GM19467 (cell line): ENCODE data around the gene CEP128.
A peak's percentile ranks its signal among the peaks of the same experiment; 100 is the strongest.

Experiments used
- ATAC-seq: cut with Tn5 transposase; IDR thresholded peaks from one replicate; pipeline ENCODE4 v1.9.1; 2021; ENCODE audit warnings: mild to moderate bottlenecking, moderate library complexity; ENCODE audit not compliant: unreplicated experiment

Gene CEP128

DNA sequence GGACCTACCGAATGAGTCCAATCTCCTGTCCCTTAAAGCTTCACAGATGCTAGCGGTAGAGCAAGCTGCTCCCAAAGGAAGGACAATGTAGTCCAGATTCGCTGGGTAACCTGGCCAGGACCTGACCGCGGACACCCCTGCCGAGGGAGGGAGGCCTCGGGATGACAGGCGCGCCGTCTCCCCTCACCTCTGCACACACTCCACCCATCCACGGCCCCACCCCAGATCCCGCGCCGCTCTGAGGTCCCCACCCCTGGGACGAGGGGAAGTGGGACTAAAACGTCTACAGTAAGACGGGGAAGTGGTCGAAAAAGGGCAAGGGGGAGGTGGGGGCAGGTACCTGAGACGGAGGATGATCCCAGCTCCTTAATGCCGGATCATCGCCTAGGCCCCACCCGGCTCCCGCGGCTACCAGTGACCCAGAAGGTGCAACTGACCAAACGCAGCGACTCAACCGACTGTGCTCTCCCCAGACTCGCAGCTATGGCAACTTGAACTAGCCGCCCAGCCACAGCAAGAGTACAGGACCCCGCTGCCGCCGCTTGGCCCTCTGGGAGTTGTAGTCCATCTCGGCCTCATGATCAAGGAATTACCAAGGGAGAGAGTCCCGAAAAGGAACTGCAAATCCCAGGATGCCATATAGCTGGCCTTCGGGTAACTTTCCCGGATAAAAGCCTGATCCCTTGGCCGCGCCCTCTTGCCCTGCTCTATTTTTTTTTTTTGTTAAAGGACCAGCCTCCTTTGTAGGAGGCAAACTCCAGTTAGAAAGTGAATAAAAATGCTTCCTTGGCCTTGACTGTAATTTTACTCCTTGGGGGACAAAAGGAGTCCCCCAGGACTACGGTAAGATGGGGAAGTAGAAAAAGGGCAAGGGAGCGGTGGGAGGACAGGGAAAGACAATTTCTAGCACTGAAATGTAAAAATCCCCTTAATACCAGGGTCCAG lies at the start of gene CEP128:
Gene CEP128, minus strand, starts transcription at position 498 of the 945 bp plus-strand sequence.
- peak; percentile 98 for ATAC-seq

GRCh38 chr14:80988735-80989429 lies 47.3 kb upstream of the CEP128 start:
- peak; percentile 61 for ATAC-seq

- ATAC-seq, result no peak
Observed at GRCh38 chr14:80988192-80988591, 46.7 kb upstream of the CEP128 start.

DNA sequence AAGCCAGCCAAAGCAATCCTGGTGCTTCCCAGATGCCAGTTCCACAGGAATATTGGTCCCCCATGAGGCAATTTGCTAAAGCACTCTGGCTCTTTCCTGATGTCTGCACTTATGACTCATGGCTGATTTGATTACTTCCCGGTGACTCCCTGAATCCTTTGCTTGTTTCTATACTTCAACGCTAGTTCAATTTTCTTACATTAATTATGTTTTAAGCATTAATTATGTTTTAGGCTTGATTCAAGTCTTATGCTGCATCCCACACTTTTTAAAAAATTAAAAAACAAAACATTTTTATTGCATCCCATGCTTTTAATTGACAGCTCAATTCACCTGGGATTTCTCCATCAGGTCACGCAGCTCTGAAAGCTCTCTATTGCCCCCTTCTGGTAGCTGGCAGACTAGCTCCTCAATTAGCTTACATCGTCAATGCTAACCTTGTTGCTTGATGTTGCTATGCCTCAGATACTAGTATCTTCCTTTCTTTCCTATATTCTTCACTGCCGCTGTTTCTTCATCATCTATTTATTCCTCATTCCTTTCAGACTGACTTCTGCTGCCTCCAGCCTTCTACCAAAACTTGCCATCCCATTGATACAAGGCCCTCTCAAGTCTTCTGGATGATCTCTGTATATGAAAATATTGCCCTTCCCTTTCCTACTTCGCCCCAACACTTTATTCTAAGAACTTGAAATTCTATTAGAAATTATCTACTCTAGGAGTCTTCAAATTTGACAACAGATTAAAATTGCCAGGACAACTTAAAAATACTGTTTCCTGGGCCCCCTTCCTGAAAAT lies 45.9 kb upstream of the CEP128 start:
- ATAC-seq, result no peak

DNA sequence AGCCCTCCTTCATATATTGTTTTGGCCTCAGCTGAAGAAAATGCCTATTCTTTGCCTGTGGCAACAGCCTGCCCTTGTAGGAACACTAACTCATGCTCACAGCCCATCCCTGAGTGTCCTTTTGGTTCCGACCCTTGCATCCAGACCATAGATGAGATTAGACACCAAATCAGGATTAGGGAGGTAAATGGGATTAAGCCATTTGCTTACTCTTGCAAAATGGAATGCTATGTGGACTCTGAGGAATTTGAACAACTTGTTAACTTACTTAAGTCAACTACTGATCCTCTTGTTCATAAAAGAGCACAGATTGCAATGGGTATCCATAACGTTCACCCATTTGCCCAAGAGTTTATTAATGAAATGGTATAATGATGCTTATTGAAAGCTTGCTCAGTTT lies 41.2 kb upstream of the CEP128 start:
- no peak for ATAC-seq

DNA sequence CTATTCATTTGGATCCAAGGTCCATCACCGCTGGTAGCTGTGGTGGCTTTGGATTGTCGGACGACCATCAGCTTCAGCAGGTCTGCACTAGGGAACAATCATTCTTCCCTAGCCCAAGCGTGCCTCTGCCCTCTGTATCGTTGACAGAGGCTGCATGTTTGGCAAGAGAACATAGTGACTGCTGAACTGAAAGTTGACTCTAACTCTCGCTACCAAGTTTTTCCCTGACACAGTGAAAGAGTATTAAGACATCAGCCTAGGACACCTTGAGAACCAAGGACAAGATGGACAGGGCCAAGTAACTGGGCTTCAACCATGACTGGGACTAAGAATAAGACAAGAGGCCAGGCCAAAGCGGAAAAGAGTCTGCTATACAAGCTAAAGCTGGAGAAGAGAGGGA lies 40.1 kb upstream of the CEP128 start:
- no peak for ATAC-seq

DNA sequence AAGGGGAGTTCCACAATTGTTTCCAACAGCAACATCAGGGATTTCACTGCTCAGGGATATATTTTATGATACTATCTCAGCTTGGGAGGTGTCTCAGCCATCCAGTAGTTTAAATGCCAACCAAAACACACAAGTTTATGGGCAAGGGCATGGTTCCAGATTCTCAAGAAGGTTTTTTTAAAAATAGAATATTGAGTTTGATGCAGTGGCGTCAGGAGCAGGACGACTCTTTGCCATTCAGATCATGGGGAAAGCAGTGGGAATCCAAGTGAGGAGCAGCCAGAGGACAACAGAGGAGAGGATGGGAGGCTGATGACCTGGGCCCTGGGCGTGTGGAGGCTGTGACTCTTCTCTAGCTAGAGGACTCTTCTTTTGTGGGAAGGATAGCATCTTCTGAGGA lies 39.6 kb upstream of the CEP128 start:
- ATAC-seq, result no peak

GRCh38 chr14:80979951-80980350 lies 38.4 kb upstream of the CEP128 start:
- no peak for ATAC-seq

DNA sequence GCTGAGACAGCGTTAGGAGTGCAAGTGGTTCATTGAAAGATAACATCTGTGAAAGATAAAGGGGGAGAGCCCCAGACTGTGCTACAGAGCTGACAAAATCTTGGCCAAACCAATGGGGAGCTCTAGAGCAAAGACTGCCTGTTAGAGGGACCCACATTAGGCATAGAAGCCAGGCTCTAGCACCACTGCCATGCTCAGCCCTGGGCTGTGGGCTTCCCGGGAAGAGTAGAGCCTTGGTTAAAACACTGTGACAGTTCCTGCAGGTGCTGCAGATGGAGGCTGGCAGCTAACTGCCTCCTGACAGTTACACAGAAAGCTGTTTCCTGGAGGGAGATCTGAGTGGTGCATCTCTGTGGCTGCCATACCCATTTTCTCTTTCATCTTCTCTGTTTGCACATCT lies 36.9 kb upstream of the CEP128 start:
- ATAC-seq, result no peak

- peak; percentile 59 for ATAC-seq
Observed at GRCh38 chr14:80977221-80977620, 35.7 kb upstream of the CEP128 start.

- ATAC-seq, result no peak
Observed at GRCh38 chr14:80974679-80975078, 33.1 kb upstream of the CEP128 start.

GRCh38 chr14:80973931-80974641 lies 32.5 kb upstream of the CEP128 start:
- ATAC-seq, result no peak

DNA sequence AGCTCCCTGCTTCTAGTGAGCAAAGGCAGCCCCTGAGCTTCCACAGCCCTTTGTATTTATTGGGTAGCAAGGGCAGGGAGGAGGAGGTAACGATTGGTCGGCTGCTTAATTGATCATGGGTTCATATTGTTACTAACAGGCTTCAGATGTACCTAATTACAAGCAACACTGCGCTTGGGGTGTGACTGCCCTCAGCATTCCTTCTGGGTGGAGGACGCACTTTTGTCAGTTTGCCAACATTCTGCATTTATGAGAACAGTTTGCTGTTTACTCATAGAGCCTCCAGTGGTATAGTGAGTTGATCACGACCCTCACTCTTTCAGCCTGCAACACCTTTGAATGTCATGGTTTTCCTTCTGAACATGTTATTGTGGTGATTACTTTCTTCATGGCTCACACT lies 23.5 kb upstream of the CEP128 start:
- no peak for ATAC-seq

DNA sequence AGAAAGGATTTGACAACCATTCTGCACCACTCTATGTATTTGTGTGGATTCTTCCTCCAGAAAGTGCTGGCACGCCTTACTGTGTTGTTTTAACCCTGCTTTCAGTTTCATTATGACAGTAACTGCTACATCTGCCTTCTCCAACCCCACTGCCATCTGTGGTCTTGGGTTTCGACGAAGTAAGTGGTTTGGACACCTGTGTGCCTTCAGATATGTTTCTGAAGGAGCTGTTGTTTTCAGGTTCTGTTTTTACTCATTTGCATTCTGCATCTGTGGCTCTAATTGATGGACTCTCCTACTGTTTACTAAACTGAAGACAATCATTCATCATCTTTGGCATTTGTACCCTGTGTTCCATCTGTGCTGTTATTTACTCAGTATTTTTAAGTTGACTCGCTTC lies 18.0 kb upstream of the CEP128 start:
- peak; percentile 99 for ATAC-seq

DNA sequence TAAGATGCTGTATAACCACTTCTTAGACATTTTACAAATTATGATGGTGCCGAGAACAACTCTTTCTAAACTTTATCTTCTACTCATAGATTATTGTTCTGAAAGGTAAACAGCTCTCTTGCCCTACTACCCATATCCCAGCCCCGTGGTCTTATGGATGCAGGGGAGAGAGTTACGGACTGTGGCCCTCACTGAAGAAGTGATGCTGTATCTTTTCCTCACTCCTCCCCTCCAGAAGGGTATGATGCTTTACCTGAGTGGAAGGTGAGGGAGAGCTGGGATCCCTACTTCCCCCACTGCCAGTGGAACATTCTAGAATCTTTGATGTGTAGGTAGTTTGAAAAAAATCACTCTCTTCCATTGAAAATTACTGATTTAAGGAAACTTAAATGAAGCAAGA lies 17.4 kb upstream of the CEP128 start:
- ATAC-seq, result no peak

- ATAC-seq, result no peak
Observed at GRCh38 chr14:80958226-80958625, 16.7 kb upstream of the CEP128 start.

DNA sequence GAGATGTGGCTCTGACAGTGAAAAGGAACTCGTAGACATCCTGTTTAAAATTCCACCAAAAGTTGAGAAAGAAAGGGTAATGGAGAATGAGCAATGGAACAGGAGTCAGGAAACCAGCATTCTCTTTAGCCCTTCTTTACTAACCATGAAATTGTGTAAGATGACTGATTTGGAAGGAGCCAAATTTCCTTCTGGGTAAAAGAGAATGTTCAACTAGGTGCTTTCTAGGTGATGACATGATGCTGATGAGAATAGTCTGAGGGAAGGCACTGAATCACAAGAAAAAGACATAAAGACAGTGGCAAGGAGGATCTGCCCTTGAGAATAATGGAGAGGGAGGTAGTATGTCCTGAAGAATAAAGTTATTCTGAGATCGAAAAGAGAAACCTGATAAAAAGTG lies 16.1 kb upstream of the CEP128 start:
- no peak for ATAC-seq

GRCh38 chr14:80956922-80957321 lies 15.4 kb upstream of the CEP128 start:
- no peak for ATAC-seq

DNA sequence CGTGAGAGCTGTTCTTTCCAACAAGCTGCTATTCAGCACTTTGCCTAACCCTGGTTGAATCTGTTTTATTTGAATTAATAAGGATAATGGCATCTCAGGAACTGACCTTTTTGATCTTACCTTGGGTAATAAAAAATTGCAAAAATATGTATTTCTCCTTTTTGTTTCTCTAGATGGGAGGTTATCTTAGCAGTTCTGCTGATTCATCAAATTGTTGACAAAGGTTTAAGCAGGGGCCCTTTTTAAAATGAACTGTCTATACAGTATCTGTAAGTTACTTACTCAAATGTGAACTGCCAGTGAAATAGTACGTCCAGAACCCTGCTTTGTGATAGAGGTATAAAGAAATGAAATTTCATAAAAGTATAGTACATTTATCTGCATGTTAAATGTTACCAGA lies 14.6 kb upstream of the CEP128 start:
- ATAC-seq, result no peak

DNA sequence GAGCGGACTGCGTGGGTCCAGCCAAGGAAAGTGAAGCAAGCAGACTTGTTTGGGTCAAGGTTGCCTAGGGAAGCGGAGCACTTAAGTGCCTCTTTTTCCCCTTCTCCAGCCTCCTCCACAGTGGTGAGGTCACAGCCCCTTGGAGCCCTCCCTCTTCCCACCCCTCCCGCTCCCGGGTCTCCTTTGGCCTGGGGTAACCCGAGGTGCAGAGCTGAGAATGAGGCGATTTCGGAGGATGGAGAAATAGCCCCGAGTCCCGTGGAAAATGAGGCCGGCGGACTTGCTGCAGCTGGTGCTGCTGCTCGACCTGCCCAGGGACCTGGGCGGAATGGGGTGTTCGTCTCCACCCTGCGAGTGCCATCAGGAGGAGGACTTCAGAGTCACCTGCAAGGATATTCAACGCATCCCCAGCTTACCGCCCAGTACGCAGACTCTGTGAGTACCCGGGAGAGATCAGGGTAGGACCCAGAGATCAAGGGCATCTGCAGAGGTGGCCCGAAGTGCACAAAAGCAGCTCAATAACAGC lies 13.9 kb upstream of the CEP128 start, which contains the start of gene TSHR:
Gene TSHR, plus strand, starts transcription at position 206 of the 526 bp plus-strand sequence. Its CDS starts 60 bp downstream, at position 266.
- ATAC-seq, result no peak
